Brain microvascular endothelial cell (primary cell): ENCODE data around the gene SACM1L.

Experiments
- DNase-seq: peaks from one replicate; pipeline ENCODE4 v3.0.0-alpha.2; 2020
- H3K27ac ChIP-seq: fragments of 250-450 bp; sonication (Bioruptor Pico); 2 replicates; pipeline ENCODE4 v1.5.1; 2020; ENCODE audit warnings: mild to moderate bottlenecking, moderate library complexity
- H3K27me3 ChIP-seq: fragments of 250-450 bp; sonication (Bioruptor Pico); replicated peaks from 2 replicates; pipeline ENCODE4 v1.5.1; 2020; ENCODE audit warnings: mild to moderate bottlenecking
- H3K36me3 ChIP-seq: fragments of 250-450 bp; sonication (Bioruptor Pico); replicated peaks from 2 replicates; pipeline ENCODE4 v1.5.1; 2020; ENCODE audit warnings: mild to moderate bottlenecking
- H3K4me3 ChIP-seq: 2 replicates; pipeline ENCODE4 v1.5.1; 2011; ENCODE audit warnings: low read depth, mild to moderate bottlenecking, control low read depth, low read length, moderate library complexity
- in situ Hi-C: cut with HindIII; loops from 2 replicates; pipeline ENCODE4 v1.10.0; 2017; ENCODE audit warnings: low sequenced_read_pairs, low pct_ligation_motif_present
- TF ChIP-seq, protein P1 (sequence below): IDR thresholded peaks from 2 replicates; pipeline ENCODE4 v1.5.1; 2011; ENCODE audit warnings: low read depth, mild to moderate bottlenecking, moderate library complexity, low read length, control low read depth, inconsistent platforms; ENCODE audit errors: missing control alignments

SACM1L gene

DNA sequence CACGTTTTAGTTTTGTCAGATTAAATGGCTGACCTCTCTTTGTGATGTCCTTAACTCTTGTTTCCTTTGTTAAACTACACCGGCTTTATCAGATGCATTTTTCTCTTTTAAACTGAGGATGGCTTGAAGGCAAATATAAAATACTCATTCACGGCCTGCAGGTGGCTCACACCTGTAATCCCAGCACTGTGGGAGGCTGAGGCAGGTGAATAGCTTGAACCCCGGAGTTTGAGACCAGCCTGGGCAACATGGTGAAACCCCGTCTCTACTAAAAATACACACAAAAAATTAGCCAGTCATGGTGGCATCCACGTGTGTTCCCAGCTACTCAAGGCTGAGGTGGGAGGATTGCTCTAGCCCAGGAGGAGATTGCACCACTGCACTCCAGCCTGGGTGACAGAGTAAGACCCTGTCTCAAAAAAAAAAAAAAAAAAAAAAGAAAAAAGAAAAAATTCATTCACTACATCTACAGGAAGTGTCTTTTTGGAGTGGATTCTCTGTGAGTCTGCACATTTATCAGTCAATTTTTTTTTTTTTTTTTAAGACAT is 34.7 kb upstream of the SACM1L start:
- Histone ChIP-seq H3K27ac (no peak overlapping the region), H3K27me3 (no peaks in the 10 kb centered on the region), H3K4me3 (no peak overlapping the region), H3K36me3 (no peaks in the 10 kb centered on the region)
- in situ Hi-C loops = no loop called here
- TF ChIP-seq, protein P1, sequence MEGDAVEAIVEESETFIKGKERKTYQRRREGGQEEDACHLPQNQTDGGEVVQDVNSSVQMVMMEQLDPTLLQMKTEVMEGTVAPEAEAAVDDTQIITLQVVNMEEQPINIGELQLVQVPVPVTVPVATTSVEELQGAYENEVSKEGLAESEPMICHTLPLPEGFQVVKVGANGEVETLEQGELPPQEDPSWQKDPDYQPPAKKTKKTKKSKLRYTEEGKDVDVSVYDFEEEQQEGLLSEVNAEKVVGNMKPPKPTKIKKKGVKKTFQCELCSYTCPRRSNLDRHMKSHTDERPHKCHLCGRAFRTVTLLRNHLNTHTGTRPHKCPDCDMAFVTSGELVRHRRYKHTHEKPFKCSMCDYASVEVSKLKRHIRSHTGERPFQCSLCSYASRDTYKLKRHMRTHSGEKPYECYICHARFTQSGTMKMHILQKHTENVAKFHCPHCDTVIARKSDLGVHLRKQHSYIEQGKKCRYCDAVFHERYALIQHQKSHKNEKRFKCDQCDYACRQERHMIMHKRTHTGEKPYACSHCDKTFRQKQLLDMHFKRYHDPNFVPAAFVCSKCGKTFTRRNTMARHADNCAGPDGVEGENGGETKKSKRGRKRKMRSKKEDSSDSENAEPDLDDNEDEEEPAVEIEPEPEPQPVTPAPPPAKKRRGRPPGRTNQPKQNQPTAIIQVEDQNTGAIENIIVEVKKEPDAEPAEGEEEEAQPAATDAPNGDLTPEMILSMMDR = no peak
- DNase-seq = no peak

DNA sequence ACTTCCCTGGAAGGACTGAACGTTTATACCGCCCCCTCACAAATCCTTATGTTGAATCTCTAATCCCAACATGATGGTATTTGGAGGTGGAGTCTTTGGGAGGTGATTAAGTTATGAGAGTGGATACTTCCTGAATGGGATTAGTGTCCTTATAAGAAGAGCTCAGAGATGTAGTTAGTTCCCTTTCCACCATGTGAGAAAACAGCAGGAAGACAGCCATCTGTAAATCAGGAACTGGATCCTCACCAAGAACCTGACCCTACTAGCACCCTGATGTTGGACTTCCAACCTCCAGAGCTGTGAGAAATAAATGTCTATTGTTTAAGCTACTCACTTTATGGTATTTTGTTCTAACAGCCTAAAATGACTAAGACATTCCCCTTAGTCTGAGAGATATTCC is 33.3 kb upstream of the SACM1L start:
- H3K27me3 ChIP-seq = no peaks in the 10 kb centered on the region
- peak overlapping the region; percentile 42 for H3K27ac ChIP-seq
- H3K36me3 ChIP-seq = no peaks in the 10 kb centered on the region
- no peak overlapping the region for H3K4me3 ChIP-seq
- in situ Hi-C loops = no loop called here
- no peak for DNase-seq
- TF ChIP-seq, protein P1 = no peak

DNA sequence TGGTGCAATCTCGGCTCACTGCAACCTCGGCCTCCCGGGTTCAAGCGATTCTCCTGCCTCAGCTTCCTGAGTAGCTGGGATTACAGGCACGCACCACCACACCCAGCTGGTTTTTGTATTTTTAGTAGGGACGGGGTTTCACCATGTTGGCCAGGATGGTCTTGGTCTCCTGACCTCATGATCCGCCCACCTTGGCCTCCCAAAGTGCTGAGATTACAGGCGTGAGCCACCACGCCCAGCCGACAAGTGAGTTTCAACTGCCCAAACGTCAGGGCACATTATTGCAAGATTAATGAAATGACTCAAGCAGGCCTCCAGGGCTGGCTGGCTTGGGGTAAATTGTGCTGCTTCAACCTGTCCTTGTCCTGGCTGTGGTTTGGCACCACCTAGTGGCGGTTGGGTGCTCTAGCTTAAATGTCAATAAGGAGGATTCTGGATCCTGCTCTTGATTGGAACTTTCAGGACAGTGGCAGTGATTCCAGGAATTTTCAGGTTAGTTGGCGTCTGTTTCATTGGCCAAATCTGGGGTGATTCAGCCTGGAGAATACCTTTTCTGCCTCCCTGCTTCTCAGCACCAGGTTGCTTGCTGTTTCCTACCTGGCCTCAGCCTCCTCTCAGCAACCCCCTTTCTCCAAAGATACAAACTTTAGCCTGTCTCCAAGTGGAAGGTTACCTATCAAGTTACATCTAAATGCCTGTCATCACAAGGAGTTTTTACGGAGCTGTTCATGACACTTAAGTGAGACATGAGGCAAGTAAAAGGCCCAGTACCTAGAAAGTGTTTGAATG is 32.4 kb upstream of the SACM1L start:
- in situ Hi-C loops = no loop called here
- H3K4me3 ChIP-seq = no peak overlapping the region
- TF ChIP-seq, protein P1 = peak; percentile 95
- DNase-seq = peak; percentile 93
- H3K36me3 ChIP-seq = no peaks in the 10 kb centered on the region
- peak overlapping the region; percentile 42 for H3K27ac ChIP-seq
- H3K27me3 ChIP-seq = no peaks in the 10 kb centered on the region

DNA sequence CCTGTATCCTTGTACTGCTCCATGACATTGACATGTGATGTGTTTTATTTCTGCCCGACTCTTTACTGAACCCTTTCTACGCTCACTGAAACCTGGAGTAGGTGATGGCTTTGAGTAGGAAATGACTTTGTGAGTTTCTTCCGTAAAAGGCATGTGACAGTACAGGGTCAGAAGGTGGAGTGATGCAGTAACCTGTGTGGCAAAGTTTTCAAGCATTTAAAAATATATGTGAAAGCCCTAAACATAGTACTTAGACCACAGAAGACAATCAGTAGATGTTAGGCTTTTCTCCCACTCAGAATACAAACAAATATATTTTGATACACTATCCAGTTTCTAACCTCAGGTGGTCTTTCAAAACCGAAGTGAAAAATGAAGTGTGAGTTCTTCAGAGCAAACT is 31.3 kb upstream of the SACM1L start:
- no peak for DNase-seq
- H3K4me3 ChIP-seq = no peak overlapping the region
- in situ Hi-C loops = no loop called here
- no peaks in the 10 kb centered on the region for H3K27me3 ChIP-seq
- H3K27ac ChIP-seq = no peak overlapping the region
- no peaks in the 10 kb centered on the region for H3K36me3 ChIP-seq
- TF ChIP-seq, protein P1 = no peak

DNA sequence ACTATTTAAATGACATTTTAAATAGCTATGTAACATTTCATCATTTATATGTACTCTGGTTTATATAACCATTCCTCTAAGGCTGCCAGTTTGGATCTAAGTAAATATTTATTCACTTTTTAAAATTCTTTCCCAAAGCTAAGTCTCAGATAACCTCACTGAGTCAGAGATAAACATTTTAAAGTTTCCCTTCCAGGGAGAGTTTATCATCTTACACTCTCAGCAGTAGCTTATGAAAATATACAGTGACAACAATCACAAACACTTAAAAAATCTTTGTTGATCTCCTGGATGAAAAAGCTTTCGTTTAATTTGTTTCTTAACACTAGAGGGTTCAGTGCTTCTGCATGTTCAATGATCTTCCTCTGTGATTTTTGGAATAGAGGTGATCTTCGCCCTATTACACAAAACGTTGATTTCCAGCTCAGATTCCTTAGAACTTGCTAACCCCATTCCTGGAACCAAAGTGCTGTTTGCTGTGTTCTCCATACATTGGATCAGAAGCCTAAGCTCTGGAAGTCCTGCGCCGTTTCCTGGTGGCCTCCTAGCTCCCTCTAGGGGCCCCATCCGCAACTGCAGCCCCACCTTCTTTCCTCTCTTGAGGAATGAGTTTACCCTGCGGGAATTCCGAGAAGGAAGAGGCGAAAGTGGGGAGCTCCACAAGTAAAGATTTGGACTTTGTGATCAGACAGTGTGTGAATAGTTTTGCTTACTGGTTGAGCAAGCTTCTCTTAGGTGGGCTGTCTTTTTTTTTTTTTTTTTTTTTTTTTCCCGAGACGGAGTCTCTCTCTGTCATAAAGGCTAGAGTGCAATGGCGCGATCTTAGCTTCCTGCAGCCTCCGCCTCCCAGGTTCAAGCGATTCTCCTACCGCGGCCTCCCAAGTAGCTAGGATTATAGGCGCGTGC is 29.3 kb upstream of the SACM1L start:
- in situ Hi-C loops = loop anchor here (10.0 kb wide), 1 partner anchor 155 kb away; no protein-coding TSS in a partner anchor
- no peak overlapping the region for H3K4me3 ChIP-seq
- TF ChIP-seq, protein P1 = peak; percentile 99
- H3K36me3 ChIP-seq = no peaks in the 10 kb centered on the region
- H3K27me3 ChIP-seq = no peaks in the 10 kb centered on the region
- DNase-seq = peak; percentile 81
- H3K27ac ChIP-seq = peak overlapping the region; percentile 76
